Fibroblast of pulmonary artery (primary cell): ENCODE measurements around the gene SKA2.
A peak's percentile ranks its signal among the peaks of the same experiment; 100 is the strongest.
"Not testable (repeated sequence)": the region's sequence is repeated elsewhere in the genome, so short reads cannot be mapped to it uniquely, and the experiment has no call there.

Source experiments
- DNase-seq: peaks from one replicate; pipeline ENCODE4 v3.0.0-alpha.2; 2010; ENCODE audit warnings: low read depth
- H3K4me3 ChIP-seq: replicated peaks from 2 replicates; pipeline ENCODE4 v1.5.1; 2011; ENCODE audit warnings: low read depth, mild to moderate bottlenecking, control low read depth, low read length, moderate library complexity
- CTCF ChIP-seq: IDR thresholded peaks from 2 replicates; pipeline ENCODE4 v1.5.1; 2011; ENCODE audit warnings: mild to moderate bottlenecking, control low read depth, low read length, inconsistent platforms; ENCODE audit errors: missing control alignments

Gene SKA2

GRCh38 chr17:59105852-59106462 lies 49.0 kb downstream of the SKA2 start:
- DNase-seq: peak; percentile 47
- TF ChIP-seq CTCF: no peak
- peak overlapping the region; percentile 77 for H3K4me3 ChIP-seq

GRCh38 chr17:59101178-59101577 lies 53.8 kb downstream of the SKA2 start:
- H3K4me3 ChIP-seq: no peak overlapping the region
- no peak for TF ChIP-seq CTCF
- no peak for DNase-seq

- TF ChIP-seq CTCF: no peak
- no peak overlapping the region for H3K4me3 ChIP-seq
- DNase-seq: no peak
Measured at GRCh38 chr17:59097876-59098275, 57.1 kb downstream of the SKA2 start.

GRCh38 chr17:59094861-59095530 lies 60.0 kb downstream of the SKA2 start:
- TF ChIP-seq CTCF: no peak
- DNase-seq: no peak
- no peak overlapping the region for H3K4me3 ChIP-seq

GRCh38 chr17:59093702-59094231 lies 61.2 kb downstream of the SKA2 start:
- H3K4me3 ChIP-seq: peak overlapping the region; percentile 36
- TF ChIP-seq CTCF: no peak
- DNase-seq: peak; percentile 98

- peak overlapping the region; percentile 36 for H3K4me3 ChIP-seq
- TF ChIP-seq CTCF: no peak
- no peak for DNase-seq
Measured at GRCh38 chr17:59093145-59093701, 61.8 kb downstream of the SKA2 start.

GRCh38 chr17:59090593-59090992 lies 64.4 kb downstream of the SKA2 start:
- DNase-seq, H3K4me3 ChIP-seq: not testable (repeated sequence)
